GM12875 (cell line): ENCODE measurements around the gene CCBE1.

Experiments used
- H3K4me3 ChIP-seq: one replicate; pipeline ENCODE4 v1.5.1; 2011; ENCODE audit warnings: low read depth, low read length, control low read depth
- TF ChIP-seq, protein P1 (sequence below): IDR thresholded peaks from 2 replicates; pipeline ENCODE4 v1.5.1; 2011; ENCODE audit warnings: low read depth, mild to moderate bottlenecking, control low read depth, inconsistent platforms, low read length, moderate library complexity, borderline replicate concordance; ENCODE audit not compliant: insufficient read depth

CCBE1 gene

DNA sequence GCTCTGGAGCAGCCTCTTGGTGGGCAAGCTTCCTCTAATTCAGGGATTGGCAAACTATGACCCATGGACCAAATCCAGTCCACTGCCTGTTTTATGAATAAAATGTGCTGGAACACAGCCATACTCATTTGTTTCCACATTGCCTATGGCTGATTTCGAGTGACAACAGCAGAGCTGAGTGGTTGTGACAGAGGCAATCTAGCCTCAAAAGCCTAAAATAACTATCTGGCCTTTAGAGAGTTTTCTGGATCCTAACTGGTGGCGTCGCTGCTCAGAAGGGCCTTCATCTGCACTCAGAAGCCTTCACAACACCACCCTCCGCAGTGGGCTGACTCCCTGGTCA is 147.1 kb downstream of the CCBE1 start:
- TF ChIP-seq, protein P1, sequence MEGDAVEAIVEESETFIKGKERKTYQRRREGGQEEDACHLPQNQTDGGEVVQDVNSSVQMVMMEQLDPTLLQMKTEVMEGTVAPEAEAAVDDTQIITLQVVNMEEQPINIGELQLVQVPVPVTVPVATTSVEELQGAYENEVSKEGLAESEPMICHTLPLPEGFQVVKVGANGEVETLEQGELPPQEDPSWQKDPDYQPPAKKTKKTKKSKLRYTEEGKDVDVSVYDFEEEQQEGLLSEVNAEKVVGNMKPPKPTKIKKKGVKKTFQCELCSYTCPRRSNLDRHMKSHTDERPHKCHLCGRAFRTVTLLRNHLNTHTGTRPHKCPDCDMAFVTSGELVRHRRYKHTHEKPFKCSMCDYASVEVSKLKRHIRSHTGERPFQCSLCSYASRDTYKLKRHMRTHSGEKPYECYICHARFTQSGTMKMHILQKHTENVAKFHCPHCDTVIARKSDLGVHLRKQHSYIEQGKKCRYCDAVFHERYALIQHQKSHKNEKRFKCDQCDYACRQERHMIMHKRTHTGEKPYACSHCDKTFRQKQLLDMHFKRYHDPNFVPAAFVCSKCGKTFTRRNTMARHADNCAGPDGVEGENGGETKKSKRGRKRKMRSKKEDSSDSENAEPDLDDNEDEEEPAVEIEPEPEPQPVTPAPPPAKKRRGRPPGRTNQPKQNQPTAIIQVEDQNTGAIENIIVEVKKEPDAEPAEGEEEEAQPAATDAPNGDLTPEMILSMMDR: no peak
- H3K4me3 ChIP-seq: no peak overlapping the region

DNA sequence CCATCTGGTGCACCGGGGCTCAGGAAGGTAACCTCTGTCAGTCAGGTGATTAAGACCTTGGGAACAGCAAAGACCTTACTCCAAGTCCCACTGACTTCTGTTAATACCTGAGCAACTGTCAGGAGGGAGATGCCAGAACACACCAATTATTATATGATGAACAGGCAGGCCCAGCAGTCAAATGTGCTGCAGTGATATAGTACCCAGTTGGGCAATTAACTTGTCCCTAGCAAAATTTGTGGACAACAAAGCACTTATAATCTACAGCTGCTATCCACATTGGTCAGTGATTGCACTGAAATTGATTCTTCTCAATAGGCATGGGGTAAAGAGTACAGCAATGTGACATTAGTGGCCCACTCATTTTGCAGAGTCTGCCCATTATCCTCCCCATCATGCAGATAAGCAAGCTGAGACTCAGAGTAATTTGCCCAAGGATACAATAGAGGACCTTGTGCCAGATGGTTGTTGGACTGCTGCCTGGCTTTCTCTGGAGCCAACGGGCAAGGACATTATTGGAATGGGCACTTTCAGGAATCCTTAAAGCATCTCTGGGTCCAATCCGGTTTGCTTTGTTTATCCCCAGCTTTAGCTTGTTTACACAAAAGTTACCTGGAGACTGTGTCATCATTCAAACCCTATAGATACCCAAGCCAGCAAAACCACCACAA is 147.6 kb downstream of the CCBE1 start:
- TF ChIP-seq, protein P1: no peak
- H3K4me3 ChIP-seq: no peak overlapping the region

DNA sequence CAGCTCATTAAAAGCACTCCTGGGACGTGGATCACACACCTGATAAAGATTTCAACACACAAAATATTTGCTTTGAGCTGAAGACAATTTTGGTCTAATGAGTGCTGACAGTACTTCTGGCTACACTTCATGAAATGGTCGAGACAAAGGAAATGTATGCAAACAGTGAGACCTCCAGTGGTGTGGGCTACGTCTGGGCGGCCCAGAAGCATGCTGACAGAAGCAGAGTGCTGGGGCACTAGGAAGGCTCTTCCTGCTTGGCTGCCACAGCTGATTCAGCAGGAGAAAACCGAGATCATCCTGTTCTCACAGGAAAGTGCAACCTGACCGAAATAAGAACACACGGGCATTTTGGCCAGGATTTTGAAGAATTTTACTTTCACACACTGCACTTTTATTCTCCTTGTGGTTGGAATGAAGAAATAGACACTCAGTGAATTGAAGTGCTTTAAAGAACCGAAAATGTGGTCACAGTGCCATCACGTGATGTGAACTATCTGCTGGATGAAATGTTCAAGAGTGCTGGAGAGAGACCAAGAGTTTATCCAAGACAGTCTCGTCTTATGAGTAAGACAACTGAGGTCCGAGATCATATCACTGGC is 149.5 kb downstream of the CCBE1 start:
- H3K4me3 ChIP-seq: no peak overlapping the region
- TF ChIP-seq, protein P1: no peak

DNA sequence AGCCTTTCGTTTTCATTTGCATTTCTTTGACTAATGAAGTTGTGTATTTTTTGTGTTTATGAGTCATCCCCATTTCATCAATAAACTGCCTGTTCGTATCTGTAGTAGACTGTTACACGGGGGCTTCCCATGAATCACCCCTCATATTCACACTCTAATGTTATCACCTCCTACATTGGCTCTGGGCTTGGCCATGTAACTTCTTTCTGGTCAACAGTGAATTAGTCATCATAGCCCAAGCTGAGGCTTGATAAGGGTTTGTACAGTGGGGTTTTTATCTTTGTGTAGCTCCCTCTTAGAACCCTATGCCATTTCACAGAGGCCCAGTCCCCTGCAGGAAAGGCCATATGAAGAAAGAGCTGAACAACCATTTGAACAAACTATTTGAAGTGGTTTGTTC is 151.0 kb downstream of the CCBE1 start:
- no peak overlapping the region for H3K4me3 ChIP-seq
- TF ChIP-seq, protein P1: no peak

DNA sequence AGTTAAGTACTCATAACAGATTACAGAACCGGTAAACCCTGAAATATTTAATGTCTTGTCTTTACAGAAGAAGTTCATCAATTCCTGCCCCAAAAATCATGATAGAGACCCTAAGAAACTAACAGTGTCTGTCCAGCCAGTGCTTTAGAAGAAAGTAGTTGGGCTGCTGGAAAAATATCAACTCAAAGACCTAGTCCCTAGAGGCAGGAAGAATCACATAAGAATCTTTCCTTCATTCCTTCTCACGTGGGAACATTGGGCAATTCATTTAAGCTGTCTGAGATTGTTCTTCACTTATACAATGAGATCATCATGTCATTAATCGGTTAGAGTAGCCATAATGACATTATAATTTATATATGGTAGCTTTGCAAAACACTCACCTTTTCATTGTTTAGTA is 156.4 kb downstream of the CCBE1 start:
- TF ChIP-seq, protein P1: no peak
- H3K4me3 ChIP-seq: no peak overlapping the region

DNA sequence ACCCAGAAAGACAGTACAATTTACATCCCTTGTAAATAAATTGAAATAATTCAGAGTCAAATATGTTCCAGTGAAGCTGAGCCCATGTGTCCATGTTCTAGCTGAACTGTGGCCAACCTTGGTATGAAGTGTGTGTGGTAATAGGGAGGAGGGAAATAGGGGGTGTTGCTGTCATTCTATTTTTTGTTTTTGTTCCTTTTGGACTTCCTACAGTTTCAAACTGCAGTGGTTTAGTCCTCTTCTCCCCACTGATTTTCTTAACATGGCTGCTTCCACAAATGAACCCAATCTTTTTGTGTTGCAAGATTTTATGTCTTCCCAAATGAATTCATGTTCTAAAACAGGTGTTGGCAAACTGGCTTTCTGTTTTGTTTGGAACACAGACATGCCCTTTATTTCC is 156.9 kb downstream of the CCBE1 start:
- TF ChIP-seq, protein P1: no peak
- no peak overlapping the region for H3K4me3 ChIP-seq

DNA sequence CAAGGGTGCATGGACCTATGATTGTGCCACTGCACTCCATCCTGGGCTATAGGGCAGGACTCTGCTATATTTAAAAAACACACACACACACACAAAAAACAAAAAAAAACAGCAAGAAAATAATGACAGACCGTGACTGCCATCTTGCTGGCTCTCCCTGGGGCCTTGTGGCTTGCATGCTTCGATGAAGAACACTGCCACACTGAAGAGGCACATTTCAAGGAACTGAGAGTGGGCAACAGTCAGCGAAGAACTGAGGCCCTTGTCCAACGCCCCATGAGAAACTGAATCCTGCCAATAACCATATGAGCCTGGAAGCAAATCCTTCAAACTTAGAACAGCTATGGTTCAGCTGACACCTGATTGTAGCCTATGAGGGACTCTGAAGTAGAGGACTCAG is 158.1 kb downstream of the CCBE1 start:
- no peak overlapping the region for H3K4me3 ChIP-seq
- TF ChIP-seq, protein P1: no peak
